Testis (tissue), 2 donors: ENCODE data around the gene GABBR2.
"Not testable (repeated sequence)": the region's sequence is repeated elsewhere in the genome, so short reads cannot be mapped to it uniquely, and the experiment has no call there.

Experiments
- CTCF ChIP-seq, 3 experiments: fragments of 450-650 bp in 2 of 3; fragments of 200-600 bp in 1 of 3; sonication (generic) in 1 of 3; IDR thresholded peaks; one replicate each; pipeline ENCODE4 v1.5.1; 2016 to 2019; ENCODE audit warnings: antibody characterized with exemption in 3 of 3, mild to moderate bottlenecking in 2 of 3, moderate library complexity in 1 of 3
- POLR2A ChIP-seq: fragments of 450-650 bp; IDR thresholded peaks from one replicate; pipeline ENCODE4 v1.6.1; 2017; ENCODE audit warnings: antibody characterized with exemption, mild to moderate bottlenecking, moderate library complexity

GRCh38 chr9:98508217-98508919, 200.4 kb downstream of the GABBR2 start:
- not testable (repeated sequence) for TF ChIP-seq CTCF (IDR thresholded peaks at IDR 0.05); POLR2A
